Measurements from ENCODE around the gene NCR2.

NCR2 gene

GRCh38 chr6:41360314-41360685 is 24.9 kb downstream of the NCR2 start:
- TF ChIP-seq, protein P1, sequence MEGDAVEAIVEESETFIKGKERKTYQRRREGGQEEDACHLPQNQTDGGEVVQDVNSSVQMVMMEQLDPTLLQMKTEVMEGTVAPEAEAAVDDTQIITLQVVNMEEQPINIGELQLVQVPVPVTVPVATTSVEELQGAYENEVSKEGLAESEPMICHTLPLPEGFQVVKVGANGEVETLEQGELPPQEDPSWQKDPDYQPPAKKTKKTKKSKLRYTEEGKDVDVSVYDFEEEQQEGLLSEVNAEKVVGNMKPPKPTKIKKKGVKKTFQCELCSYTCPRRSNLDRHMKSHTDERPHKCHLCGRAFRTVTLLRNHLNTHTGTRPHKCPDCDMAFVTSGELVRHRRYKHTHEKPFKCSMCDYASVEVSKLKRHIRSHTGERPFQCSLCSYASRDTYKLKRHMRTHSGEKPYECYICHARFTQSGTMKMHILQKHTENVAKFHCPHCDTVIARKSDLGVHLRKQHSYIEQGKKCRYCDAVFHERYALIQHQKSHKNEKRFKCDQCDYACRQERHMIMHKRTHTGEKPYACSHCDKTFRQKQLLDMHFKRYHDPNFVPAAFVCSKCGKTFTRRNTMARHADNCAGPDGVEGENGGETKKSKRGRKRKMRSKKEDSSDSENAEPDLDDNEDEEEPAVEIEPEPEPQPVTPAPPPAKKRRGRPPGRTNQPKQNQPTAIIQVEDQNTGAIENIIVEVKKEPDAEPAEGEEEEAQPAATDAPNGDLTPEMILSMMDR (conservative IDR thresholded peaks at IDR 0.05), result no peak
- H3K27ac ChIP-seq, result no peak overlapping the region

- TF ChIP-seq, protein P1 (conservative IDR thresholded peaks at IDR 0.05), result no peak
- H3K27ac ChIP-seq, result no peak overlapping the region; the same call in 1 of the 2 replicates
These were observed 30.7 kb downstream of the NCR2 start for GRCh38 chr6:41366150-41366549.

DNA sequence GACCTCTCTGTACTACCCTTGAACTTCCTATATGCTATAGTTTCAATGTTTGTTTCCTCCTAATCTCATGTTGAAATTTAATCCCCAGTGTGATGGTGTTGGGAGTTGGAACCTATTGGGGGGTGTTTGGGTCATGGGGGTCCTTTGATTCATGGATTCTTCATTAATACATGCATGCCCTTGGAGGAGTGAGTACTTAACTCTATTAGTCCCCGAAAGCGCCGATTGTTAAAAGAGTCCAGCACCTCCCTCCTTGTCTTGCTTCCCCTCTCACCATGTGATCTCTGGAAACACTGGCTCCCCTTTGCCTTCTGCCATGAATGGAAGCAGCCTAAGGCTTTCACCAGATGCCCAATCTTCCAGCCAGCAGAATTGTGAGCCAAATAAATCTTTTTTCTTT is 31.7 kb downstream of the NCR2 start:
- TF ChIP-seq, protein P1 (conservative IDR thresholded peaks at IDR 0.05), result no peak
- H3K27ac ChIP-seq, result no peak overlapping the region

DNA sequence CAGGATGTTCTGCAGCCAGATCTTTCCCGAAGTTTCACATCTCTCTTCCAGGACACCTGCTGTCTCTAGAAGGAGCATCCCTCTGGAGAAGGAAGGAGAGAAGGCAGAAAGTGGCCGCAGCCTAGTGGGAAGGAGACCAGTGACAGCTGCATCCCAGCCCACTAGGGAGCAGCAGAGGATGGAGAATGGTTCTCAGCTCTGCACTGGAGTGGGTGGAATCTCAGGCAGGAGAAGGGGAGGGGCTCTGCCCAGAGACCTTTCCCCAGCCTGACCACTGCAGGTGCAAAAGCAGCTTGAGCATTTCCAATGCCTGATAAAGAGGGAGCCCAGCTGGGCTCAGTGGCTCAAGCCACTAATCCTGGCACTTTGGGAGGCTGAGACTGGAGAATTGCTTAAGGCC is 32.3 kb downstream of the NCR2 start:
- H3K27ac ChIP-seq, result no peak overlapping the region
- TF ChIP-seq, protein P1 (conservative IDR thresholded peaks at IDR 0.05), result peak; percentile 84

DNA sequence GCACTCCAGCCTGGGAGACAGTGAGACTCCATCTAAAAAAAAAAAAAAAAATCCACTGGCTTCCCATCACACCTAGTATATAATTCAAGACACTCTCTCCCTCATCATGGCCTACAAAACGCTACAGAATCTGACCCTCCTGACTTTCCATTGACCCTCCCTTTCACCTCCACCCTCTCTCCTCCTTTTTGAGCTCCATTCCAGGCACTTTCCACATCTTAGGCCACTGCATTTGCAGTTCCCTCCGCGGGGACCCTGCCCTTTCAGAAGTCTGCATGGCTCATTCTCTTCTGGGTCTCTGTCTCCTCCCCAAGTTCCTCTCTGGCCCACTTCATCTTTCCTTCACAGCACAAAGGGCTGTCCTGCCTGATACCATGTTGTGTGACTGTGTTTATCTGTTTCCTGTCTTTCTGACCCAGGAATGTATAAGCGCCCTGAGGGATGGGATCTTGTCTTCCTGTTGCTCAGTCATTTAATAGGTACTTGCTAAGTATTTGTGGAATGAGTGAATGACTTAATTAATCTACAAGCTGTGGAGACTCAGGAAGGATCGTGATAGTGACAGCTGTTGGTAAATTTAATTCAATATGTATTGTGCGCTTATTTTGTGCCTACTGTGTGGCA is 35.2 kb downstream of the NCR2 start:
- TF ChIP-seq, protein P1 (conservative IDR thresholded peaks at IDR 0.05), result no peak

GRCh38 chr6:41371461-41371991 is 36.1 kb downstream of the NCR2 start:
- H3K27ac ChIP-seq, result no peak overlapping the region
- TF ChIP-seq, protein P1 (conservative IDR thresholded peaks at IDR 0.05), result 0 out of 2 replicates have a peak, but pooled peaks have one; percentile 26

More for the DNA sequence above, 35.2 kb downstream of the NCR2 start:
- H3K27ac ChIP-seq, result no peak overlapping the region

DNA sequence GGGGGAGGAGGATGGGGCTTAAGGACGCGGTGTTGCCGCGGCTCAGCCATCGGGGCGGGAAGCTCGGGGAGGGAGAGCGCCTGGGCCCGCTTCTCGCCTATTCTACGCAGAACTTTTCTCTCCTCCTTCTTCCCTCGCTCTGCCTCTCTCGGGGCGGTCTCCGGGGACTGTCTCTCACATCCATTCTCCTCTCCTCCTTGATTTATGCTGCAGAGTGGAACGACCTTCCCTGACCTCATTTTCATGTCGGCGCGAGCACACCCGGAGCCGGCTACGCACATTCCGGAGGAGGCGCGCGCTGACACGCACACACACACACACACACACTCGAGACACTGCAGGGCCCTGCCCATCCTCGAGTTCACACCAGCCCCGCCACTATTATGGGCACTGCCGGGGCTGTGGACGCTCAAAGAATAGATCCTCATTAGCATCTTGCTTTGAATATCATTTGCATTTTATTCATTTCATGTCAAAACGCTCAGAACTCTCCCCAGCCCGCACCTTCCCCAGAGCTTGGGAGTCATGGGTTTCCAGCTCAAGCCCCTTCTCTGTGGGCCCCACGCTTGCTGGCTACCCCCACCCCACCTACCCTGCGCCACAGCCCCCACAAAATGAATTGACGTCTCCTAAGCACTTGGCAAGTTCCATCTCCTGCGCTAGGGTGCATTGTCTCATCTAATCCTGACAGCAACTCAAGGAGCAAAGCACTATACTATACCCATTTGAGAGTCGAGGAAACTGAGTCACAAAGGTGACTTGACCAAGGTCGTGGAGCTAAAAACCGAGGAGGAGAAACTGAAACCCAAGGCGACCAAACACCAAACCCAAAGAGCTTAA is 36.8 kb downstream of the NCR2 start:
- TF ChIP-seq, protein P1 (conservative IDR thresholded peaks at IDR 0.05), result no peak
- H3K27ac ChIP-seq, result no peak overlapping the region
